D341Med (cell line): Measurements from ENCODE around the gene POU6F2.

Experiments used
- DNase-seq: peaks from one replicate; pipeline ENCODE4 v3.0.0; 2012; ENCODE audit warnings: low spot score

POU6F2 gene

DNA sequence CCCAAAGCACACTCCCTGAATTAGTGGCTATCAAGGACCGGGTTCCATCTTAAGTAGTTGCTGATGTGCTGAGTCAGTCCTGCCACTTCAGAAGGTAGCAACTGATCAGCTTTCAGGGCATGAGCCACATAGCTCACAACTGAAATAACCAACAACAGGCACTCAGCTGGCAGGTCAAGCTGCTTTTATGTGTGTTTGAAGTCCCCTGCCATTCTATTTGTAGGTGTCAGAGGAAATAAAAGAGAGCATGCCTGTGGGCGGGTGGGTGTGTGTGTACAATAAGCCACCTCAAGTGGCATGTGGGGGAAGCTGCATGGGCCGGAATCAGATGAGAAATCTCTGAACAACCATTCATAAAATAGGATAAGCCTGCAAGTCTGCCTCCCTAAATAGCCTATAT, 474.2 kb downstream of the POU6F2 start:
- DNase-seq: no peak

DNA sequence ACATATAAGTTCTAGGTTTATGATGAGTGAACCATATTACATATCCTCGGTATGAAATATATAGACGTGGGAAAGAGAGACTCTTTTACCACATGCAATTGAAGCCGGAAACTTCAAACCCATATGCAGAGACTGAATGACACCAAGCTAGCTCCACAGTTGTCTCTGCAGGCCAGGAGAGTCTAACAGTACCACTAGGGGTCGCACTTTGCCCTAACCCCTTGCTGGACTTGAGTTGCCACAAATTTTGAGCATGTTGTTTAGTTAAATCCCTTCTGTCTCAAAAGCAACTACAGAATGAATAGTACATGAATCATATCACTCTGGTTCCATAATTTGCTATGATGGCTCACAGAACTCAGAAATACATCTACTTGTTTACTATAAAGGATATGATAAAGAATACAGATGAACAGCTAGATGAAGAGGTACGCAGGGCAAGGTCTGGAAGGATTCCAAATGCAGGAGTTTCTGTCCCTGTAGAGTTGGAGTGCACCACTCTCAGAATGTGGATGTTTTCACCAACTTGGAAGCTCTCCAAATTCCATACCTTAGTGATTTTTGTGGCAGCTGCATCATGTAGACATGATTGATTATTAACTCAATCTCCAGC, 476.1 kb downstream of the POU6F2 start:
- peak; percentile 58 for DNase-seq

DNA sequence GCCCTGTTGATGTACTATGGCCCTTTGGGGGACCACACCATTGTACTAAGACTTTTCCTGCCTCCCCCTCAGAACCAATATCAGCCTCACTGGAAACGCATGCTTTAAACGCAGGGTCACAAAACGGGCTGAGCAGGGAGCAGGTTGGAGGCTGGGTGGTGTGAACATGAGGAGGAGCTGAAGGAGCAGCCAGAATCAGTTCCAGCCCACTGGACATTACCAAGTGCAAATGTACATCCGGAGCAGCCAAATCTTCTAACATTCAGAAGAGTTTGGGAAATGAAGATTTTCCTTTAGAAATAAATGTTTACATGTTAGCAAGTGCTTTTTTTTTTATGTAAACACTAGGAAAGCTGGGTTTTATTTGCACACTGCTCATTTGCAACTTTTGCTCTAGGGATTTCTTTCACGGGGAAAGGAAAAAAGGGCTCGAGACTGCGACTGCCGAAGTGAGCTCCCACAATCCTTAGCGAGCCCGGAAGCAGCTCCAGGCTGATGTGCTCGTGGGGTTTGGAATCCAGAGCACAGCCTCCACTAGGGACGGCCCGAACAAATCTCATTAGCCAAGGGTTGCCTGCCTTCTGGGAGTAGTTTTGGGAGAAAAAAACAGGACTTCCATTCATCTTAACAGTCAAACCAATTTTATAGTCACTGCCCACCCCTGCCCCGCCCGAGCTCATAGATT, 480.5 kb downstream of the POU6F2 start:
- no peak for DNase-seq

DNA sequence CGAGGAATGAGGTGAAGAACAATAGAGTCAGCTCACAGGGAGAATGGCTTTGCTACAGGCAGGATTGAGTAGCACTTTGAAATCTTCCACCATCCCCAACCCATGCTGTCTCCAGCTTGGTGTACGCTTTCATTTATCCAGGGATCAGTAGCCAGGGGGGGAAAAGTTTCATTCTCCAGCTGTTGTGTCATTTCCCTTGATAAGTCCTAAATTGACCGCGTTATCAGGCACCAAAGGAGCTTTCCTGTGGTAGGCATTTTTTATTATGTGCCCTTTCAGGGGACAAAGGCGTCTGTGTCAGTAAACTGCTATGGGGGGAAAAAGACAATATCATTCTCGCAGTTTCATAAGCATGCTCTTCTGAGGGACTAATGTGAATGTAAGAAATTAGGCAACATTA, 481.9 kb downstream of the POU6F2 start:
- no peak for DNase-seq

DNA sequence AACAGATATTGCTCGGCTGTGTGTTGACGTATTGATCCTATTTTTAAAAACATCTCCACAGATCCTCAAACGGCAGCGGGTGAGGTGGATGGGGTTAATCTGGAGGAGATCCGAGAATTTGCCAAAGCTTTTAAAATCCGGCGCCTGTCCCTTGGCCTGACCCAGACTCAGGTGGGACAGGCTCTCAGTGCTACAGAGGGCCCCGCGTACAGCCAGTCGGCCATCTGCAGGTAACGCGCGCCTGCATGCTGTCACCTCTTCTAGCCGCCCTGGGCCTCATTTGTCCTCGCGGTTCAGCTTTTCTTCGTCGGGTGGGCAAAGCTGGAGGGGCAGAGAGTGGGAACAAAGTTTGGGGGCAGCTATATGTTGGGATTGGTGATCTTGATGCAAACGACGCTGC, 482.8 kb downstream of the POU6F2 start:
- no peak for DNase-seq

DNA sequence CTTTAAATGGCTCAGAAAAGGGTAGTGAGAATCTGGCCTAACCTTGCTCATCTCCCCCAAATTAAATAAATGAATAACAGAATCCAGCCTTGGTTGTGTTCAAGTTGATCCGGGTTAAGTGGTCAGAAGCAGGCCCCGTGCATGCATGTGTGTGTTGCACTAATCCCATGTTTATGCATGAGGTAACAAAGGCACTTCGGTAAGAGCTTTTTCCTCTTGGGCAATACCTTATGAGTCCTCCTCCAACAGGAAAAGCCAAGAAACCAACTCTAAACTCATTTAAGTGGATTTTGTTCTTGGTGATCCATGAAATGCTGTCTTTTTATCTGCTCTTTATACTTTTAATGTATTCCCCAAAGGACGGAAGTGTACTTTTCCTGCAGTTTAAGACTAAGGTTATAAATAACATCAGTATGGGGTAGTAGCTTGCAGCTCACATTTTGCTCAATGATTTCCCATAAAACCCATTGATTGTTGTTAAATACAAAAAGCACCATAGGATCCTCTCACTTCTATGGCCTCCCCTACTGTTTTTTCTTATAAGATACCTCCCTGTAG, 483.6 kb downstream of the POU6F2 start:
- no peak for DNase-seq

DNA sequence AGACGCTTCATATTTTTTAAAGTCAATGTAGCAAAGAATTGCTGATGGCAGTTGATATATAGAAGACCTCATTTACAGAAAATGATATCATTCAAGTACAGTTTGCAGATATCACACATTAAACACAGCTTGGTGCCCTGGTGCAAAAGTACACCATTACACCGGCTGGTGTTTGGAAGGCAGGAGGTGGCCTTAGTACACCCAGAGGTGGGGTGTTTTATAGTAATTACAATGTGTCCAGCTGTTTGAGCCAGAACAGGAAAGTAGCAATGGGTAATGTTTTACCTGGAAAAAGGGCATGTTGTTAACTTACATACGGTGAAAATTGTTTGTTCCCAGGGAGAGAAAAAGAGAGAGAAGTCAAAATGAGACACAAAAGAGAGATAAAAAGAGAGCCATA, 485.5 kb downstream of the POU6F2 start:
- no peak for DNase-seq

DNA sequence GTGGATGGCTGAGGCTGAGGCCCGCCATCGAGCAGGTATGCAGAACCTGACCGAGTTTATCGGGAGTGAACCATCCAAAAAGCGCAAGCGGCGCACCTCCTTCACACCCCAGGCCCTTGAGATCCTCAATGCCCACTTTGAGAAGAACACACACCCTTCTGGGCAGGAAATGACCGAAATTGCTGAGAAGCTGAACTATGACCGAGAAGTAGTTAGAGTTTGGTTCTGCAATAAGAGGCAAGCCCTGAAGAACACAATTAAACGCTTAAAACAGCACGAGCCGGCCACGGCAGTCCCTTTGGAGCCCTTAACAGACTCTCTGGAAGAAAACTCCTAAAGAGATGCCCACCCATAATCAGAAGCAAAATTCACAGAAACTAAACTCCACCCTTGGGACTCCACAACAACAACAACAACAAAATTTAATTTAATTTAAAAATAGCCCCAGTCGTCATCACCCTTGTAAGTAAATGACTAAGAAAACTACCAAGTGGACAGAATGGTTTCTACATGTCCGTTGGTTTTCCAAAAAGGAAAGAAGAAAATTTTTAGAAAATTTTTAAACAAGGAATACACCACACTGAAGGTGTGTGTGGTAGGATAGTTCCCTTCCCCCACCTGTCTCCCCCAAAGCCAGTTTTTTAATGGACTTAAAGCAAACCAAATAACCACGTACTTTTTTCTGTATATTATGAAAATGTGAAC, 486.8 kb downstream of the POU6F2 start:
- DNase-seq: no peak

DNA sequence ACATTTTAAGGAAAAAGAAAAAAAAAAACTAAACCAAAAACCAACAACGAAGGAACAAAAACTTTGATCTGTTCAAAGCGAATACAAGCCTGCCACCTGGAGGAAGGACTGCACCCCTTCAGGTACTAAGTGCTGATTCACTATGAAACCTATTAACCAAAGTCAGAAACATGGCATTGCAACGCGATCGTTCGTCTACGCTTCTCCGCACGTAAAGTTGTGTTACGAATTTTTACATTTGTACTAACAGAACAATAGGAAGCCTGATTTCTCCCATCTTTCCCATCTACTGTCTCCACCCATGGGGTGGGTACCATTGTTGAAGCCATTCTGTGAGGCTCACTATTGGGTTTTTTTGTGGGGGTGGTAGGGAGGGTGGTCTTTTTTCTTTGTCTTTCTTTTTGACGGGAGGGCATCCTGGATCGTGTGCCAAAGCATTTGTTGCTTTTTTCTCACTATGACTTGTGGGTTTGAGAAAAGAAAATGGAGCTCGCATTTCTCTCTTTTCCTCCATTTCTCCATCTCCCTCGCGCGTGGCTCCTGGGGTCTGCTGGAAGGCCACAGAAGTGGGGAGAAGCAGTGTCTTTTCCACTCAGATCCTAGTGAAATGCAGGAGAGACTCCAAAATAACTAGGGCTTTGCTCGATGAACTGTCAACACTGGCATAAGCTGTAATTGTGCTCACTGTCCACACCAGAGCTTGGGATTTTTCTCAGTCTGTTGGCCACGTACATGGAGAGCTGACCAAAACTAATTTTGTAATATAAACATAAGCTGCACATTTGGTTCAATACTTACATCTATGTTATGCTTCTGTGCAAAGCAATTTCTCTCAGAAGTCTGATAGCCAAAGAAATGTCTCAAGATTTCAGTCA, 487.6 kb downstream of the POU6F2 start:
- DNase-seq: peak; percentile 70

DNA sequence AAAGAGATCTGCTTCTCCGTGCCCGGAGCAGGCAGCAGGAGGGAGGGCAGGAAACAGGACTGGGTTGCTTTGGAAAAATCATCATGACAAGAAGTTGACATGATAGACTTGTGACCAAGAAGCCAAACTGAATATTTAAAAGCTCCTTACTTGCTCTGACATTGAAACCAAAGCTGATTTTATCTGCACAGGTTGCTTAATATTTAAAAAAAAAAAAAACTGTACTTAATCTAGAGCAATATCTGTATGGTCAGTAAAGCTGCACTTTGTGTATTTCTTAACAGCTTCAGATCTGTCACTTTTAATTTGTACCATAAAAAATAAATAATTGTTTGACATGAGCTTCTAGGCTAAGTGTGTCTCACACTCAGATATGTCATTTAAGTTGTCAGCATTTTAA, 490.6 kb downstream of the POU6F2 start:
- DNase-seq: no peak

DNA sequence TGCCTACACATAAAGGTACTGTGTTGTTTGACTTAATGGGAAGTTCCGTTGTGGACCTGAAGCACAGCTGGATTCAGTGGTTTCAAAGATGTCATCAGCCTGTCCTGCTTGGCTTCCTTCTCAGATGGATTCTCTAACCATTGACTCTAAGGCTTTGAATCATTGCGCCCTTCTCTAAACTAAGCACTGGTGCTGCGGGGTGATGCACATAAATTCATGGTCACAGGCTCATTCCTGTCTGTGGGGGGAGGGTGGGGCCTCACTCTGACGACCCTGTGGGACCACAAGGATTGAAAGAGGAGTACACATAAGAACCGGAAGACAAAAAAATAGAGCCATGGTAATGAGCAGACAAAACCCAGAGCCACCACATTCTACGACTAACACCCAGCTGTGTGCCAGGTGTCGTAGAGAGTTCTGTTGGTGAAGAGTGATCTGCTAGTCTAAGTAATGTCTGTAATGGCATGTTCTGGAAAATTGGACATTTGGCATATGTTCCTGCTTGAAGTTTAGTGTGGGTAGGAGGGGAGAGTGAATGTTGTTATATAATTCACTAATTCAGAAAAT, 491.2 kb downstream of the POU6F2 start:
- no peak for DNase-seq

DNA sequence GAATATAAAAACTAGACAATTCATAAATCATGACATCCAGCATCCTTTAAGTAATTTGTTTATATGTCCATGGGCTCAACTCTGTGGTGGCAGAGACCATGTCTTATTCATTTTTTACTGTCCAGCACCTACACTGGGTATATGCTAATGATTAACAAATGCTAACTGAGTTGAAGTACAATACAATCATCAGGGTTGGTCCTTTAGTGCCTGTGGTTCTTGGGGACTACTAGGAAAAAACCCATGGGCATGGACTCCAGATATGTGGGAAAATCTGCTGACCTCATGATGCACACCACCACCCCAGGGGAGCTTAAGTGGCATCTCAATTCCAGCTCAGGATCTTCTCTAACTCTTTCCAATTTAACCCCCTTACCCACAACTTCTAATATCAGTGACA, 503.2 kb downstream of the POU6F2 start:
- no peak for DNase-seq

DNA sequence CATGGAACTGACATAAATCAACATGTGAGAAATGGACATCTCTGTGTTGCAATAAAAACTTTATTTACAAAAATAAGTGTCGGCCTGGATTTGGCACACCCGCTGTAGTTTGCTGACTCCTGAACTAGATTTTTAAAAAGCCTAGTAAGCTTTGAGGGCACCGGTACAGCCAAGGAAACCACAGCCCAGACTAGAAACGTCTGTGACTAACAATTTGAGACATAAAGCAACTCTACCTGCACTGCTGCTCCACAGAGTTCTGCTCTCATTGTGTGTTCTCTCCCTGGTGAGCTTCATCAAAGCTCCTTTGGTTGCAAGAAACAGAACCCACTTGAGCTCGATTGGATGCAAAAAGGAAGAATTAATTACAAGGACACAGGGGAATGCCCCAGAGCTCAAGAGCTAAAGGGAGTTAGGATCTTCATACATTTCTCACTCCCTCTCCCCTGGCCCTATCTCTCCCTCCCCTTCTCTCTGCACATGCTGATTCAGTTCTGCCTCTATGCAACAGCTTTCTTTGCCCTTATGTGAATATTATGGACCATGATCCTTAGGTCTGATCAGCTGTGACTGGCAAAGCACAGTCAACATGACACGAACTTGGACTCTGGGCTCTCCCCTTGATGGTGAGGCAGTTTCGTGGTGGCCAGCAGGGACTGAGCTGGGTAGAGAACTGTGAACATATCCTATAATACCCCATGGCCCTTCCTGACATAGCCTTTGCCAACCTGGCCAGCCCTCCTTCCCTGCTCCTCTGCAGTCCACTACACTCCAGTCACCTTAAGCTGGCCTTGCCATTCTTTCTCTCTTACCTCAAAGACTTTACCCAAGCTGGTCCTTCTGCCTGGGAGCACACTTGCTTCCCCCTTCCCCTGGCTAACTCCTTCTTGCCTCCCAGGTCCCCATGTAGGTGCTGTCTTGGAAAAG, 511.0 kb downstream of the POU6F2 start:
- DNase-seq: no peak

DNA sequence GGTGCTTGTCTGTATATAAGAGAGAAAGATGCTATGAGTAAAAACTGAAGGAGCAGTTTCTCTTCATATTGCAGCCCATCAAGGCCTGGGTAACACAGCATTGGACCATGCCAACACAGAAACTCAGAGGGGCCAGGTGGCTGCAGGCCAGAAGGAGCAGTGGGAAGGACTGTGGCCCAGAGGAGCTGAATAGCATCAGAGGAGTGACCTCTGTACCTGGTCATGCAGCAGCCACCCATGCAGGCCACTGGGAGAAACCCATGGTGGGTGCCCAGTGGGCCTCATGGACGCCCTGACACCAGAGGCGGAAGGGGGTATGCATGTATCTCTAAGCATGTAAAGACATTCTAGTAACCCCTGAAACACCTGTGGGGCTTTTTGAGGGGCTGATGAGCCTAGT, 512.6 kb downstream of the POU6F2 start:
- no peak for DNase-seq

DNA sequence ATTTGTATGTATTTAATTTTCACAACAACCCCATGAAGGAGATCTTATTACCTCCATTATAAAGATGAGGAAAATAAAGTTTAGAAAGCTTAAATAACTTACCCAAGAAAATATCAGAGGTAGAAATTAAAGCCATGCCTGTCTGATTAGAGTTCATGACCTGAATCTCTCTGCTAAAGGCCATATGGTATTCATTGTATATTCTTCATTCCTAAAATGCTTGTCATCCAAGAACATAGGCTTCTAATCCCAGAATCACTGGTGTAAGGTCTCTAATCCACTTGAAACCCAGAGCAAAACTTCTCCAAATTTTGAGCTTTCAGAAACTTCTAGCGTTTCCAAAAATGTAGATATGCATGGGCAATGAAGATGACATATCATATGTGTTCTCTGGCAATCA, 516.2 kb downstream of the POU6F2 start:
- no peak for DNase-seq

DNA sequence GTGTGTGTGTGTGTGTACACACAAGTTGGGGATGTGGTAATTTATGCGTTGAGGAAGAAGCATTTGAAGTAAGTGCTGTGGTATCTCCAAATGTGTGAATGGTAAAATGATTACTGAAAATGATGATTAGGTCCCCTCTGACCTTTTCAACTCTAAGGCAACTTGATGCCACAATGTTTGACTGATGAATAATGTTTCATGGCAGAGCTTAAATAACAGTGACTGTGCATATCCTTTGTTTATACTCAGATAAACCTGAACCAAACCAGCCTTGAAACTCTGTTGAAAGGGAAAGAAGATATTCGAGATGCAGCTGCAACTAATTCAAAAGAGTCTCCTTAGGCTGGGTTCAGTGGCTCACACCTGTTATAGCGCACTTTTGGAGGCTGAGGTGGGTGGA, 523.6 kb downstream of the POU6F2 start:
- DNase-seq: no peak

DNA sequence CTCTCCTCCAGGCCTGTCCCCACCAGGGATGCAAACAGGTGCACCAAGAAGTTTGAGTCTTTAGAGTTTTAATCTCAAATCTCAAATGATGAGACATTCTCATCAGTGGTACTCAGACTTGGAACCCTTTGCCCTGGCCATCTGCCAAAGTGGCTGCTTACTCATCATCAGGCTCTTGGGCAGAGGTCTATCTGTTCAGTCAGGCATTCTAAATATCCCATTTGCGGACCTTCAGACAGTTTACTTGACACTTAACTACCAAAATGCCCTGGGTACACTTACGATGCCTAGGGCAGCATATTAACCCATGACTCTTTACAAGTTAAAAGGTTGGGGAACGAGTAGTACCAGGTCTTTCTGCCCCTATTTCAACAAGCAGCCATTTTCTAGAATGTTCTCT, 527.3 kb downstream of the POU6F2 start:
- no peak for DNase-seq

DNA sequence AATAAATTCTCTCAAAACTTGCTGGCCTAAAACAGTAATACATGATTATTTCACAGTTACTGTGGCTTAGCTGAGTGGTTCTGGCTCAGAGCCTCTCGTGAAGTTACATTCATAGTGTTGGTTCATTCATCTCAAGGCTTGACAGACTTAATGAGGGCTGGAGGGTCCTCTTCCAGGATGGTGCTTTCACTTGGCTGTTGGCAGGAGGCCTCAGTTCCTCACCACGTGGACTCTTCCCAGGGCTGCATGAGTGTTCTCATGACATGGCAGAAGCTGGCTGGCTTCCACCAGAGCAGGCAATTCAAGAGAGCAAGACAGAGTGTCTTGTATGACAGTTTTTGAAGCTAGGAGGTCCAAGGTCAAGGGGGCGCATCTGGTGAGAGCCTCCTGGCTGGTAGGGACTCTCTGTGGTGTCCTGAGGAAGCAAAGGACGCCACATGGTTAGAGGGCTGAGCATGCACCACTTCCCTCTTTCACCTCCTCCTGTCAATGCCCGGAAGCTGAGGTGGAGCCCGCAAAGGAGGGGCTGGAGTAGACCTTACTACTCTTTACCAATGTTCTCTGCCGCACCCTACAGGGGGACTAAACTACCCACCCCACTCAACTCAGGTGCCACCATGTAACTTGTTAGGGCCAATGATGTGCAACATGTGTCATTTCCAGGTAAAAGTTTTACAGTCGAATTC, 530.3 kb downstream of the POU6F2 start:
- no peak for DNase-seq

DNA sequence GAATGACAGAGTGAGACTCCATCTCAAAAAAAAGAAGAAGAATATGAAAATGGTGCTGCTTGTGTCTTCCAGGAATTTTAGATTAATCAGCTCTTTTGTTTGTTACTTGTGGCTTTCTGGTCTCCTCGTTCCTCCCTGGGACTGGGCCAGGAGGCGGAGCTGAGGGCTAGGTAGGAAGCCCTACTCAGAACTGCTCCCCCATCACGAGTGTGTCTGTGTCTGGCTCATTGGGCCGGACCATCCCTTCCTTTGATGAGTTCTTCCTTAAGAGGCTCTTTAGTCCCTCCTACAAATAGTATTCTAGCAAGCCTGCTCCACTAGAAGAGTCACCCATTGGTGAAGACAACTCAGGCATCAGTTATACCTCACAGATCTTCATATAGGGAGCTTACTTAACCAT, 531.7 kb downstream of the POU6F2 start:
- DNase-seq: no peak

DNA sequence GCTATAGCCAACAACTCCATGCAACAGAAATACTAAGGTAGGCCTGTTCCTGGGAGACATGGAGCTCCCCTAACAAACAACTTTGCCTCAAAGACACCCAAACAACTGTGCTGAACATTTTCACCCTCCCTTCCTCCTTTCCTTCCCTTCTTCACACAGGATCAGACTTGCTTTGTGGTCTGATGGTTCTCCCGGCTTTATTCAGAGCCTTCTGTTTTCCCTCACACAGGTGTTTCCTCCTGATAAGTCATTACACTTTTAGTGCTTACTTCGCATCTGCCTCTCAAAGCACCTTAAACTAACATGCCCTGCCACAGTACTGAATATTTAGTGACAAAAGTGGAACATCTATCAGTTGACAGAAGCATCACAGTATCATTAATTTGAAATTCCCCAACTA, 532.2 kb downstream of the POU6F2 start:
- DNase-seq: no peak
